HFFc6 (cell line): ENCODE data around the gene CD82. TPM values are rescaled to one million over a fixed set of nuclear protein-coding genes. Genes with fewer than 3 reads are reported as not detected.
"Not testable (repeated sequence)": the region's sequence is repeated elsewhere in the genome, so short reads cannot be mapped to it uniquely, and the experiment has no call there.

ENCODE experiments used
- DNase-seq: peaks from one replicate; pipeline ENCODE4 v3.0.0-alpha.2; 2018
- H3K27ac Mint-ChIP-seq: 2 replicates; pipeline ENCODE4 v1.8.0; 2020; ENCODE audit warnings: mild to moderate bottlenecking, mixed read lengths
- H3K27me3 Mint-ChIP-seq: 2 replicates; pipeline ENCODE4 v1.8.0; 2021; ENCODE audit warnings: mild to moderate bottlenecking, moderate library complexity, mixed read lengths; ENCODE audit not compliant: insufficient read depth
- H3K36me3 Mint-ChIP-seq: 2 replicates; pipeline ENCODE4 v1.8.0; 2021; ENCODE audit warnings: low read depth, mixed read lengths
- H3K4me1 Mint-ChIP-seq: 2 replicates; pipeline ENCODE4 v1.8.0; 2020; ENCODE audit warnings: low read depth, mixed read lengths
- H3K4me3 Mint-ChIP-seq: 2 replicates; pipeline ENCODE4 v1.8.0; 2020; ENCODE audit warnings: mild to moderate bottlenecking, moderate library complexity, mixed read lengths
- H3K9me3 Mint-ChIP-seq: 2 replicates; pipeline ENCODE4 v1.8.0; 2020; ENCODE audit warnings: mild to moderate bottlenecking, mixed read lengths
- total RNA-seq, 6 experiments: library from RNA; stranded (reverse); fragmentation: NEBNext Ultra II Directional; extraction: Animal tissue kit (Norgen Biotek cat#: 25700); gene quantifications; 2 replicates in 1 of 6; 3 replicates in 5 of 6; pipeline ENCODE4 v1.2.3, GENCODE V29; 2021
- TF ChIP-seq, protein P1 (sequence below): fragments of 200-600 bp; sonication (generic); IDR thresholded peaks from 2 replicates; pipeline ENCODE4 v1.5.0; 2021; ENCODE audit warnings: antibody characterized with exemption, mild to moderate bottlenecking

The CD82 gene
- total RNA-seq, 6 experiments from 2014 or later: 17.3 to 31.7 (median 20.7) TPM

DNA sequence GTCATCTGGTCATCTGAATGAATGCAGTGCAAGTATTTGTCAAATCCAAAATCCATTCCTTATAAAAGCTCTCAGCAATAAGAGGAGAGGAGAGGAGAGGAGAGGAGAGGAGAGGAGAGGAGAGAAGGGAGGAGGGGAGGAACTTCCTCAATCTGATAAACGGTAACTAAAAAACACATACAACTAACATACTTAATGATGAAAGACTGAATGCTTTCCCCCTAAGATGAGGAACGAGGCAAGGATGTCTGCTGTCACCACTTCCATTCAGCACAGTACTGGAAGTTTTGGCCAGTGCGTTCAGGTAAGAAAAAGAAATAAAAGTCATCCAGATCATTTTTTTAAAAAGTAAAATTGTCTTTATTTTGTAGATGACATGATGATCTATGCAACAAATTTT lies 80.4 kb downstream of the CD82 start:
- H3K4me3 Mint-ChIP-seq: no peak overlapping the region
- TF ChIP-seq, protein P1, sequence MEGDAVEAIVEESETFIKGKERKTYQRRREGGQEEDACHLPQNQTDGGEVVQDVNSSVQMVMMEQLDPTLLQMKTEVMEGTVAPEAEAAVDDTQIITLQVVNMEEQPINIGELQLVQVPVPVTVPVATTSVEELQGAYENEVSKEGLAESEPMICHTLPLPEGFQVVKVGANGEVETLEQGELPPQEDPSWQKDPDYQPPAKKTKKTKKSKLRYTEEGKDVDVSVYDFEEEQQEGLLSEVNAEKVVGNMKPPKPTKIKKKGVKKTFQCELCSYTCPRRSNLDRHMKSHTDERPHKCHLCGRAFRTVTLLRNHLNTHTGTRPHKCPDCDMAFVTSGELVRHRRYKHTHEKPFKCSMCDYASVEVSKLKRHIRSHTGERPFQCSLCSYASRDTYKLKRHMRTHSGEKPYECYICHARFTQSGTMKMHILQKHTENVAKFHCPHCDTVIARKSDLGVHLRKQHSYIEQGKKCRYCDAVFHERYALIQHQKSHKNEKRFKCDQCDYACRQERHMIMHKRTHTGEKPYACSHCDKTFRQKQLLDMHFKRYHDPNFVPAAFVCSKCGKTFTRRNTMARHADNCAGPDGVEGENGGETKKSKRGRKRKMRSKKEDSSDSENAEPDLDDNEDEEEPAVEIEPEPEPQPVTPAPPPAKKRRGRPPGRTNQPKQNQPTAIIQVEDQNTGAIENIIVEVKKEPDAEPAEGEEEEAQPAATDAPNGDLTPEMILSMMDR: no peak
- peaks cover 14% of the 10 kb centered on the region for H3K27me3 Mint-ChIP-seq
- no peak overlapping the region for H3K27ac Mint-ChIP-seq
- H3K9me3 Mint-ChIP-seq: peaks cover 7% of the 10 kb centered on the region
- H3K36me3 Mint-ChIP-seq: no peaks in the 10 kb centered on the region
- no peak for DNase-seq
- H3K4me1 Mint-ChIP-seq: no peaks in the 10 kb centered on the region

DNA sequence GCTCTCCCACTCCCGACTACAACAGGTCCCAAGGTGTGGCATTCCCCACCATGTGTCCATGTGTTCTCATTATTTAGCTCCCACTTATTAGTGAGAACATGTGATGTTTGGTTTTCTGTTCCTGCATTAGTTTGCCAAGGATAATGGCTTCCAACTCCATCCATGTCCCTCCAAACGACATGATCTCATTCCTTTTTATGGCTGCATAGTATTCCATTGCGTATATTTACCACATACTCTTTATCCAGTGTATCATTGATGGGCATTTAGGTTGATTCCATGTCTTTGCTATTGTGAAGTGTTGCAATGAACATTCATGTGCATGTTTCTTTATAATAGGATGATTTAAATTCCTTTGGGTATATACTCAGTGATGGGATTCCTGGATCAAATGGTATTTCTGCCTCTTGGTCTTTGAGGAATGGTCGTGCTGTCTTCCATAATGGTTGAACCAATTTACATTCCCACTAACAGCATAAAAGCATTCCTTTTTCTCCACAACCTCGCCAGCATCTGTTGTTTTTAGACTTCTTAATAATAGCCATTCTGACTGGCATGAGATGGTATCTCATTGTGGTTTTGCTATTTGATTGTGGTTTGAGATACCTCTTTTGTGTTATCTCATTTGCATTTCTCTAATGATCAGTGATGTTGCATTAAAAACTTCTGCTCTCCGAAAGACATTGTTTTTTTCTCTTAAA lies 81.9 kb downstream of the CD82 start:
- not testable (repeated sequence) for H3K27ac Mint-ChIP-seq, H3K4me1 Mint-ChIP-seq, H3K9me3 Mint-ChIP-seq, H3K36me3 Mint-ChIP-seq, DNase-seq, H3K4me3 Mint-ChIP-seq
- H3K27me3 Mint-ChIP-seq: peaks cover 18% of the 10 kb centered on the region

GRCh38 chr11:44648109-44648508 lies 82.6 kb downstream of the CD82 start:
- Mint-ChIP-seq H3K4me1 (no peaks in the 10 kb centered on the region), H3K27ac (no peak overlapping the region), H3K4me3 (no peak overlapping the region), H3K27me3 (peaks cover 25% of the 10 kb centered on the region), H3K9me3 (peaks cover 7% of the 10 kb centered on the region), H3K36me3 (no peaks in the 10 kb centered on the region)
- TF ChIP-seq, protein P1: no peak
- no peak for DNase-seq

DNA sequence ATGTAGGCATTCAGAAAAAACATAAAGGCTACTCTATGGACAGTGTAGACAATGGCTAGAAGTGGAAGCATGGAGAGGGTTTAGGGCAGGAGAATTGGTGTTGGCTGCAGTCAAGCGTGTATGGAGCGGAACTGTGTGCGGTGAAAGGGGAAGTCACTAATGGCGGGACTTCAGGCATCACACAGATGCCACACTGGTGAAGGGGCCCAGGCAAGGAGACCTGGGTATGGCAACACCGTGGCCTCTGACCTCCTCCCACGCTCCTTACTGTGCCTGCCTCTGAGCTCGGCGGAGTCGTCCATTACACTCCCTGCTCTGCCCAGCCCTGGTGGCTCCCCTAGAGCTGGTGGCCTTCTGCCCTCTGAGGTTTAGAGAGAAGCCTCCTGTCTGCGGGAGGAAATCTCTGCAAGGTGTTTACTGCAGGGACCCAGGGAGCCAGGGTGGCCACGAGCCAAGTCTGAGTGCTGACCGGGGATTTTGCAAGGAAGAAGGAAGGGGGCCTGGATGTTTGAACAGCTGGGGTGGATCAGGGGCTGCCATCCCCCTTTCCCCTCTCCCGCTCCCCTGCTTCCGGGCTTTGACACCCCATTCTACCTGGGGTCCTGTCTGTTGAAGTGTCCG lies 86.2 kb downstream of the CD82 start:
- no peak for DNase-seq
- TF ChIP-seq, protein P1: no peak
- Mint-ChIP-seq H3K27ac (no peak overlapping the region), H3K4me3 (no peak overlapping the region), H3K36me3 (no peaks in the 10 kb centered on the region), H3K9me3 (no peaks in the 10 kb centered on the region; the same call in 1 of the 2 replicates), H3K4me1 (no peaks in the 10 kb centered on the region), H3K27me3 (peaks cover 36% of the 10 kb centered on the region)

GRCh38 chr11:44652901-44653644 lies 87.6 kb downstream of the CD82 start:
- TF ChIP-seq, protein P1: no peak
- Mint-ChIP-seq H3K27ac (no peak overlapping the region), H3K9me3 (no peaks in the 10 kb centered on the region), H3K27me3 (peaks cover 41% of the 10 kb centered on the region), H3K36me3 (no peaks in the 10 kb centered on the region), H3K4me1 (no peaks in the 10 kb centered on the region), H3K4me3 (no peak overlapping the region)
- no peak for DNase-seq

DNA sequence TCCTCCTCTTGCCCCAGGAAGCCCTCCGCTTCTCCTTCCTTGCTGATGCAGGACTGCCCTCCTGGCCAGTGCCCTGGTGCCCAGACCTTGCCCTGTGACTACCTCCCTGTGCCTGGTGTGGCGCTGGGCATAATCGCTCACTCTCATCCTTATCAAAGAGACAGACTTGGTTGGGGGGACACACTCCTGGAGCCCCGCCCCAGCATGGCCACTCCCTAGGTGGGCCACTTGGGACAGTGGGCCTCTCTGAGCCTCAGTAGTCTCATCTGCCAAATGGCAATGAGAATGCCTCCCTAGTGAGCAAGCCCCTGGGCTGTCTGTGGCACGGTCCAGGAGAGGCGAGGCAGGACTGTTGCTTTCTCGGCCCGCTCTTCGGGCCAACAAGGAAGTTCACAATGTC lies 88.6 kb downstream of the CD82 start:
- peaks cover 48% of the 10 kb centered on the region for H3K27me3 Mint-ChIP-seq
- TF ChIP-seq, protein P1: no peak
- no peaks in the 10 kb centered on the region for H3K4me1 Mint-ChIP-seq
- DNase-seq: no peak
- no peak overlapping the region for H3K4me3 Mint-ChIP-seq
- H3K27ac Mint-ChIP-seq: no peak overlapping the region
- no peaks in the 10 kb centered on the region for H3K9me3 Mint-ChIP-seq
- no peaks in the 10 kb centered on the region for H3K36me3 Mint-ChIP-seq
